ENCODE data around the gene STARD5. TPM values are rescaled to one million over a fixed set of nuclear protein-coding genes. Genes with fewer than 3 reads are reported as not detected.
A peak's percentile ranks its signal among the peaks of the same experiment; 100 is the strongest.

STARD5 gene
- total RNA-seq, 6 experiments from 2014 or later: 2.7 to 4.0 (median 3.6) TPM

- Mint-ChIP-seq H3K4me3 (no peak overlapping the region), H3K27me3 (ENCODE audit: insufficient read depth) (peaks cover 10% of the 10 kb centered on the region), H3K27ac (no peak overlapping the region), H3K9me3 (no peaks in the 10 kb centered on the region), H3K4me1 (ENCODE audit: low read depth) (peaks cover 22% of the 10 kb centered on the region), H3K36me3 (ENCODE audit: low read depth) (no peaks in the 10 kb centered on the region)
- no peak for DNase-seq
- TF ChIP-seq CTCF (IDR thresholded peaks at IDR 0.05): no peak
These were observed 24.8 kb downstream of the STARD5 start for GRCh38 chr15:81299156-81299555.

GRCh38 chr15:81298611-81299010, 25.3 kb downstream of the STARD5 start:
- Mint-ChIP-seq H3K4me1 (ENCODE audit: low read depth) (peaks cover 17% of the 10 kb centered on the region), H3K27me3 (ENCODE audit: insufficient read depth) (peaks cover 10% of the 10 kb centered on the region), H3K4me3 (no peak overlapping the region), H3K36me3 (ENCODE audit: low read depth) (no peaks in the 10 kb centered on the region), H3K9me3 (no peaks in the 10 kb centered on the region), H3K27ac (no peak overlapping the region)
- no peak for TF ChIP-seq CTCF (IDR thresholded peaks at IDR 0.05)
- no peak for DNase-seq

GRCh38 chr15:81297603-81298575, 26.1 kb downstream of the STARD5 start:
- TF ChIP-seq CTCF (IDR thresholded peaks at IDR 0.05): no peak
- H3K36me3 Mint-ChIP-seq (ENCODE audit: low read depth): no peaks in the 10 kb centered on the region
- H3K9me3 Mint-ChIP-seq: no peaks in the 10 kb centered on the region
- H3K4me3 Mint-ChIP-seq: no peak overlapping the region
- no peak for DNase-seq
- no peak overlapping the region for H3K27ac Mint-ChIP-seq
- H3K27me3 Mint-ChIP-seq (ENCODE audit: insufficient read depth): peaks cover 10% of the 10 kb centered on the region
- H3K4me1 Mint-ChIP-seq (ENCODE audit: low read depth): peaks cover 12% of the 10 kb centered on the region

- Mint-ChIP-seq H3K4me3 (no peak overlapping the region), H3K9me3 (no peaks in the 10 kb centered on the region), H3K27ac (no peak overlapping the region), H3K4me1 (ENCODE audit: low read depth) (peaks cover 12% of the 10 kb centered on the region), H3K27me3 (ENCODE audit: insufficient read depth) (peaks cover 17% of the 10 kb centered on the region), H3K36me3 (ENCODE audit: low read depth) (no peaks in the 10 kb centered on the region)
- TF ChIP-seq CTCF (IDR thresholded peaks at IDR 0.05): no peak
- peak; percentile 29 for DNase-seq
These were observed 26.8 kb downstream of the STARD5 start for GRCh38 chr15:81297147-81297572.

GRCh38 chr15:81296673-81297072, 27.3 kb downstream of the STARD5 start:
- no peak for DNase-seq
- Mint-ChIP-seq H3K4me1 (ENCODE audit: low read depth) (peaks cover 12% of the 10 kb centered on the region), H3K36me3 (ENCODE audit: low read depth) (no peaks in the 10 kb centered on the region), H3K4me3 (no peak overlapping the region), H3K27ac (no peak overlapping the region), H3K9me3 (no peaks in the 10 kb centered on the region), H3K27me3 (ENCODE audit: insufficient read depth) (peaks cover 20% of the 10 kb centered on the region)
- TF ChIP-seq CTCF (IDR thresholded peaks at IDR 0.05): no peak

Measured in HFFc6 (cell line).